Neural cell (in vitro differentiated cells): ENCODE results near the gene WDR4. TPM values are rescaled to one million over a fixed set of nuclear protein-coding genes. Genes with fewer than 3 reads are reported as not detected.

Source experiments
- H2AFZ ChIP-seq: fragments of 200-600, 300-800 bp; sonication (generic), shearing (Covaris generic); 2 replicates; pipeline ENCODE4 v1.6.0; 2014; ENCODE audit warnings: low read depth, mild to moderate bottlenecking, antibody characterized with exemption, low read length, moderate library complexity
- H3F3A ChIP-seq: fragments of 200-600 bp; shearing (Covaris generic); 2 replicates; pipeline ENCODE4 v1.6.1; 2016; ENCODE audit warnings: mild to moderate bottlenecking, moderate library complexity, mixed read lengths, antibody characterized with exemption, low read length; ENCODE audit not compliant: insufficient read depth, poor library complexity, severe bottlenecking
- H3K27ac ChIP-seq: fragments of 200-600, 300-800 bp; sonication (generic), shearing (Covaris generic); 2 replicates; pipeline ENCODE4 v1.5.1; 2014; ENCODE audit warnings: mild to moderate bottlenecking, low read length, moderate library complexity
- H3K27me3 ChIP-seq: fragments of 300-800, 200-600 bp; sonication (generic), shearing (Covaris generic); 2 replicates; pipeline ENCODE4 v1.6.0; 2014; ENCODE audit warnings: mild to moderate bottlenecking, low read depth, low read length, moderate library complexity; ENCODE audit not compliant: insufficient read depth
- H3K36me3 ChIP-seq: fragments of 300-800, 200-600 bp; sonication (generic), shearing (Covaris generic); 2 replicates; pipeline ENCODE4 v1.5.1; 2014; ENCODE audit warnings: mild to moderate bottlenecking, antibody characterized with exemption, low read length, moderate library complexity; ENCODE audit not compliant: insufficient read depth
- H3K4me2 ChIP-seq: fragments of 300-800, 200-600 bp; sonication (generic), shearing (Covaris generic); 2 replicates; pipeline ENCODE4 v1.6.0; 2014; ENCODE audit warnings: mild to moderate bottlenecking, low read length
- H3K4me3 ChIP-seq: fragments of 300-800, 200-600 bp; sonication (generic), shearing (Covaris generic); 2 replicates; pipeline ENCODE4 v1.5.1; 2014; ENCODE audit warnings: mild to moderate bottlenecking, low read length, moderate library complexity
- H3K79me2 ChIP-seq: fragments of 200-600 bp; shearing (Covaris generic); replicated peaks from 2 replicates; pipeline ENCODE4 v1.6.0; 2014; ENCODE audit warnings: mild to moderate bottlenecking, low read length, moderate library complexity; ENCODE audit not compliant: insufficient read depth
- H3K9ac ChIP-seq: fragments of 300-800, 200-600 bp; sonication (generic), shearing (Covaris generic); 2 replicates; pipeline ENCODE4 v1.6.1; 2016; ENCODE audit warnings: mild to moderate bottlenecking, low read length, mixed read lengths
- H3K9me2 ChIP-seq: fragments of 200-600 bp; shearing (Covaris generic); 2 replicates; pipeline ENCODE4 v1.6.1; 2016; ENCODE audit warnings: mild to moderate bottlenecking, low read length, mixed read lengths; ENCODE audit not compliant: insufficient read depth
- H3K9me3 ChIP-seq: fragments of 200-600, 300-800 bp; sonication (generic), shearing (Covaris generic); 2 replicates; pipeline ENCODE4 v1.6.1; 2016; ENCODE audit warnings: mild to moderate bottlenecking, mixed run types, low read length, moderate library complexity, mixed read lengths
- H4K20me1 ChIP-seq: fragments of 200-600 bp; shearing (Covaris generic); 2 replicates; pipeline ENCODE4 v1.6.1; 2016; ENCODE audit warnings: mild to moderate bottlenecking, mixed run types; ENCODE audit not compliant: insufficient read depth
- EP300 ChIP-seq: fragments of 450-650 bp; conservative IDR thresholded peaks from 2 replicates; pipeline ENCODE4 v1.6.1; 2014; ENCODE audit warnings: antibody characterized with exemption, mild to moderate bottlenecking, moderate library complexity; ENCODE audit not compliant: poor library complexity, severe bottlenecking
- EZH2 ChIP-seq: fragments of 200-600, 300-800 bp; shearing (Covaris generic), sonication (generic); IDR thresholded peaks from 2 replicates; pipeline ENCODE4 v1.6.1; 2014; ENCODE audit warnings: antibody characterized with exemption, low read length, borderline replicate concordance, mild to moderate bottlenecking; ENCODE audit not compliant: insufficient read depth, poor library complexity, severe bottlenecking
- MXI1 ChIP-seq: fragments of 450-650 bp; conservative IDR thresholded peaks from 2 replicates; pipeline ENCODE4 v1.6.1; 2014; ENCODE audit warnings: antibody characterized with exemption, mild to moderate bottlenecking; ENCODE audit not compliant: poor library complexity, severe bottlenecking
- POLR2AphosphoS5 ChIP-seq: IDR thresholded peaks from 2 replicates; pipeline ENCODE4 v1.6.1; 2012
- RAD21 ChIP-seq: fragments of 450-650 bp; conservative IDR thresholded peaks from 2 replicates; pipeline ENCODE4 v1.6.1; 2014; ENCODE audit warnings: antibody characterized with exemption, mild to moderate bottlenecking, moderate library complexity
- SMC3 ChIP-seq: fragments of 450-650 bp; conservative IDR thresholded peaks from 2 replicates; pipeline ENCODE4 v1.6.1; 2014; ENCODE audit warnings: antibody characterized with exemption, mild to moderate bottlenecking, moderate library complexity; ENCODE audit not compliant: poor library complexity
- polyA plus RNA-seq: library from polyadenylated mRNA; depleted of rRNA; stranded (reverse); fragments of >200 nt; gene quantifications from 2 replicates; pipeline ENCODE4 v1.2.3, GENCODE V29; 2014
- TF ChIP-seq, protein P1 (sequence below): IDR thresholded peaks from 2 replicates; pipeline ENCODE4 v1.6.1; 2012; ENCODE audit warnings: borderline replicate concordance
- TF ChIP-seq, protein P2 (sequence below): fragments of 450-650 bp; IDR thresholded peaks from 2 replicates; pipeline ENCODE4 v1.5.1; 2014; ENCODE audit warnings: antibody characterized with exemption, mild to moderate bottlenecking, moderate library complexity; ENCODE audit not compliant: poor library complexity, severe bottlenecking

Gene WDR4
- polyA plus RNA-seq, 1 donor from 2014 or later, result 9.2 TPM

DNA sequence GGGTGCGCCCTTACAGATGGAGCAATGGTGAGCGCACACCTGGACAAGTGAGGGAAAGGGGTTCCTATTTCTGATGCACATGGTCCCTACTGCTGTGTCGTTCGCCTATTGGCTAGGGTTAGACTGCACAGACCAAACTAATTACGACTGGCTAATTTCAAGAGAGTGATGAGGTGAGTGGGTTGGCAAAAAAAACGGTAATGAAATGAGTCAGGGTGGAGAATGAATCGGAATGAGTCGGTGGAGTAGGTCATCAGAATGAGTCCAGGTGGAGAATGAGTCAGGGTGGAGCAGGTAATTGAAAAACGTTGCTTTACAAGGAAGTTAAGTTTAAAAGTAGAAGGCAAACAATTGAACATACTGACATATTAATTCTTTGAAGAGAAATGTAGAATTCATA lies 79.8 kb downstream of the WDR4 start:
- no peak overlapping the region for H2AFZ ChIP-seq
- no peaks in the 10 kb centered on the region for H3K79me2 ChIP-seq
- no peaks in the 10 kb centered on the region for H4K20me1 ChIP-seq
- H3K27ac ChIP-seq, result no peak overlapping the region
- H3K27me3 ChIP-seq, result no peaks in the 10 kb centered on the region
- no peak for TF ChIP-seq SMC3
- TF ChIP-seq, protein P1, sequence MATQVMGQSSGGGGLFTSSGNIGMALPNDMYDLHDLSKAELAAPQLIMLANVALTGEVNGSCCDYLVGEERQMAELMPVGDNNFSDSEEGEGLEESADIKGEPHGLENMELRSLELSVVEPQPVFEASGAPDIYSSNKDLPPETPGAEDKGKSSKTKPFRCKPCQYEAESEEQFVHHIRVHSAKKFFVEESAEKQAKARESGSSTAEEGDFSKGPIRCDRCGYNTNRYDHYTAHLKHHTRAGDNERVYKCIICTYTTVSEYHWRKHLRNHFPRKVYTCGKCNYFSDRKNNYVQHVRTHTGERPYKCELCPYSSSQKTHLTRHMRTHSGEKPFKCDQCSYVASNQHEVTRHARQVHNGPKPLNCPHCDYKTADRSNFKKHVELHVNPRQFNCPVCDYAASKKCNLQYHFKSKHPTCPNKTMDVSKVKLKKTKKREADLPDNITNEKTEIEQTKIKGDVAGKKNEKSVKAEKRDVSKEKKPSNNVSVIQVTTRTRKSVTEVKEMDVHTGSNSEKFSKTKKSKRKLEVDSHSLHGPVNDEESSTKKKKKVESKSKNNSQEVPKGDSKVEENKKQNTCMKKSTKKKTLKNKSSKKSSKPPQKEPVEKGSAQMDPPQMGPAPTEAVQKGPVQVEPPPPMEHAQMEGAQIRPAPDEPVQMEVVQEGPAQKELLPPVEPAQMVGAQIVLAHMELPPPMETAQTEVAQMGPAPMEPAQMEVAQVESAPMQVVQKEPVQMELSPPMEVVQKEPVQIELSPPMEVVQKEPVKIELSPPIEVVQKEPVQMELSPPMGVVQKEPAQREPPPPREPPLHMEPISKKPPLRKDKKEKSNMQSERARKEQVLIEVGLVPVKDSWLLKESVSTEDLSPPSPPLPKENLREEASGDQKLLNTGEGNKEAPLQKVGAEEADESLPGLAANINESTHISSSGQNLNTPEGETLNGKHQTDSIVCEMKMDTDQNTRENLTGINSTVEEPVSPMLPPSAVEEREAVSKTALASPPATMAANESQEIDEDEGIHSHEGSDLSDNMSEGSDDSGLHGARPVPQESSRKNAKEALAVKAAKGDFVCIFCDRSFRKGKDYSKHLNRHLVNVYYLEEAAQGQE, result no peak
- TF ChIP-seq MXI1, result no peak
- no peak for TF ChIP-seq EP300
- no peak for TF ChIP-seq RAD21
- TF ChIP-seq POLR2AphosphoS5, result no peak
- TF ChIP-seq, protein P2, sequence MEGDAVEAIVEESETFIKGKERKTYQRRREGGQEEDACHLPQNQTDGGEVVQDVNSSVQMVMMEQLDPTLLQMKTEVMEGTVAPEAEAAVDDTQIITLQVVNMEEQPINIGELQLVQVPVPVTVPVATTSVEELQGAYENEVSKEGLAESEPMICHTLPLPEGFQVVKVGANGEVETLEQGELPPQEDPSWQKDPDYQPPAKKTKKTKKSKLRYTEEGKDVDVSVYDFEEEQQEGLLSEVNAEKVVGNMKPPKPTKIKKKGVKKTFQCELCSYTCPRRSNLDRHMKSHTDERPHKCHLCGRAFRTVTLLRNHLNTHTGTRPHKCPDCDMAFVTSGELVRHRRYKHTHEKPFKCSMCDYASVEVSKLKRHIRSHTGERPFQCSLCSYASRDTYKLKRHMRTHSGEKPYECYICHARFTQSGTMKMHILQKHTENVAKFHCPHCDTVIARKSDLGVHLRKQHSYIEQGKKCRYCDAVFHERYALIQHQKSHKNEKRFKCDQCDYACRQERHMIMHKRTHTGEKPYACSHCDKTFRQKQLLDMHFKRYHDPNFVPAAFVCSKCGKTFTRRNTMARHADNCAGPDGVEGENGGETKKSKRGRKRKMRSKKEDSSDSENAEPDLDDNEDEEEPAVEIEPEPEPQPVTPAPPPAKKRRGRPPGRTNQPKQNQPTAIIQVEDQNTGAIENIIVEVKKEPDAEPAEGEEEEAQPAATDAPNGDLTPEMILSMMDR, result no peak
- TF ChIP-seq EZH2, result no peak
- H3K4me3 ChIP-seq, result no peak overlapping the region
- H3K4me2 ChIP-seq, result no peak overlapping the region
- H3F3A ChIP-seq, result no peaks in the 10 kb centered on the region
- H3K36me3 ChIP-seq, result no peaks in the 10 kb centered on the region
- no peak overlapping the region for H3K9ac ChIP-seq
- no peaks in the 10 kb centered on the region for H3K9me2 ChIP-seq
- no peaks in the 10 kb centered on the region for H3K9me3 ChIP-seq

Other genes starting within 250 kb of the WDR4 start
- gene PDE9A, start 225.9 kb downstream of the WDR4 start, polyA plus RNA-seq, result 29.5 and 32.2 TPM in 2 replicates
- 19.4 and 22.7 TPM in 2 replicates for gene NDUFV3, start 13.8 kb upstream of the WDR4 start, polyA plus RNA-seq
- not detected in 2 replicates for gene ERVH48-1, start 46.1 kb upstream of the WDR4 start, polyA plus RNA-seq
- 6.9 and 8.2 TPM in 2 replicates for gene PKNOX1, start 95.0 kb upstream of the WDR4 start, polyA plus RNA-seq
- 16.3 and 28.5 TPM in 2 replicates for gene CBS, start 196.3 kb upstream of the WDR4 start, polyA plus RNA-seq
- 47.6 and 48.7 TPM in 2 replicates for gene U2AF1, start 228.0 kb upstream of the WDR4 start, polyA plus RNA-seq